NB4 (cell line): ENCODE data around the gene RSAD1.
"Not testable (repeated sequence)": the region's sequence is repeated elsewhere in the genome, so short reads cannot be mapped to it uniquely, and the experiment has no call there.

Source experiments
- DNase-seq: peaks from one replicate; pipeline ENCODE4 v3.0.0; 2010; ENCODE audit warnings: low read depth
- H3K4me3 ChIP-seq: one replicate; pipeline ENCODE4 v1.5.1; 2011; ENCODE audit warnings: mild to moderate bottlenecking, low read depth, low read length, moderate library complexity
- CTCF ChIP-seq: IDR thresholded peaks from one replicate; pipeline ENCODE4 v1.5.1; 2012; ENCODE audit warnings: low read depth, low read length
- MAX ChIP-seq: IDR thresholded peaks from 2 replicates; pipeline ENCODE4 v1.6.1; 2011; ENCODE audit warnings: low read depth, low read length
- MYC ChIP-seq: IDR thresholded peaks from 2 replicates; pipeline ENCODE4 v1.6.1; 2011; ENCODE audit warnings: low read depth, low read length
- POLR2A ChIP-seq: IDR thresholded peaks from 2 replicates; pipeline ENCODE4 v1.6.1; 2011; ENCODE audit warnings: mild to moderate bottlenecking; ENCODE audit not compliant: insufficient read length; ENCODE audit errors: extremely low read depth

The RSAD1 gene

GRCh38 chr17:50470426-50470825, 8.2 kb upstream of the RSAD1 start:
- TF ChIP-seq MAX (no peak), CTCF (no peak), MYC (no peak), POLR2A (no peak)
- no peak for DNase-seq
- H3K4me3 ChIP-seq, result no peak overlapping the region

GRCh38 chr17:50471009-50471905, 7.4 kb upstream of the RSAD1 start:
- no peak for DNase-seq
- no peak overlapping the region for H3K4me3 ChIP-seq
- TF ChIP-seq CTCF, result no peak
- TF ChIP-seq MAX, result no peak
- TF ChIP-seq POLR2A, result no peak
- no peak for TF ChIP-seq MYC

- TF ChIP-seq POLR2A, result no peak
- TF ChIP-seq MAX, result no peak
- TF ChIP-seq MYC, result no peak
- TF ChIP-seq CTCF, result no peak
- H3K4me3 ChIP-seq, result no peak overlapping the region
- no peak for DNase-seq
Measured at GRCh38 chr17:50472286-50472685, 6.4 kb upstream of the RSAD1 start.

GRCh38 chr17:50472761-50473161, 5.9 kb upstream of the RSAD1 start:
- DNase-seq, H3K4me3 ChIP-seq: not testable (repeated sequence)

GRCh38 chr17:50473901-50474300, 4.8 kb upstream of the RSAD1 start:
- DNase-seq, result no peak
- no peak for TF ChIP-seq POLR2A
- no peak for TF ChIP-seq MYC
- no peak for TF ChIP-seq CTCF
- no peak for TF ChIP-seq MAX
- no peak overlapping the region for H3K4me3 ChIP-seq

GRCh38 chr17:50474523-50474922, 4.1 kb upstream of the RSAD1 start:
- TF ChIP-seq MAX (no peak), POLR2A (no peak), MYC (no peak), CTCF (no peak)
- no peak overlapping the region for H3K4me3 ChIP-seq
- DNase-seq, result no peak
